IgD-negative memory B cell (primary cell): Measurements from ENCODE around the gene EGFL6. TPM values are rescaled to one million over a fixed set of nuclear protein-coding genes. Genes with fewer than 3 reads are reported as not detected.
"Not testable (repeated sequence)": the region's sequence is repeated elsewhere in the genome, so short reads cannot be mapped to it uniquely, and the experiment has no call there.

ENCODE experiments used
- H3K27ac Mint-ChIP-seq, 3 donors: one replicate each; pipeline ENCODE4 v1.8.0; 2020 to 2022; ENCODE audit warnings: mild to moderate bottlenecking in 3 of 3, mixed read lengths in 3 of 3, moderate library complexity in 1 of 3
- H3K27me3 Mint-ChIP-seq: one replicate; pipeline ENCODE4 v1.8.0; 2021; ENCODE audit warnings: mixed read lengths
- H3K36me3 Mint-ChIP-seq: one replicate; pipeline ENCODE4 v1.8.0; 2020; ENCODE audit warnings: mild to moderate bottlenecking, mixed read lengths
- H3K4me1 Mint-ChIP-seq, 3 donors: one replicate each; pipeline ENCODE4 v1.8.0; 2020 to 2022; ENCODE audit warnings: mixed read lengths in 3 of 3, mild to moderate bottlenecking in 1 of 3
- H3K4me3 Mint-ChIP-seq, 4 donors: one replicate each; pipeline ENCODE4 v1.8.0; 2020 to 2022; ENCODE audit warnings: mild to moderate bottlenecking in 4 of 4, mixed read lengths in 4 of 4, moderate library complexity in 3 of 4
- H3K9me3 Mint-ChIP-seq, 3 donors: one replicate each; pipeline ENCODE4 v1.8.0; 2020 to 2021; ENCODE audit warnings: mixed read lengths in 3 of 3, mild to moderate bottlenecking in 1 of 3
- polyA plus RNA-seq: library from polyadenylated mRNA; unstranded; fragments of 300-500 nt; fragmentation: Illumina TruSeq; gene quantifications from one replicate; pipeline ENCODE4 v1.2.3, GENCODE V29; 2021

EGFL6 gene
- polyA plus RNA-seq, 1 donor from 2014 or later = not detected

DNA sequence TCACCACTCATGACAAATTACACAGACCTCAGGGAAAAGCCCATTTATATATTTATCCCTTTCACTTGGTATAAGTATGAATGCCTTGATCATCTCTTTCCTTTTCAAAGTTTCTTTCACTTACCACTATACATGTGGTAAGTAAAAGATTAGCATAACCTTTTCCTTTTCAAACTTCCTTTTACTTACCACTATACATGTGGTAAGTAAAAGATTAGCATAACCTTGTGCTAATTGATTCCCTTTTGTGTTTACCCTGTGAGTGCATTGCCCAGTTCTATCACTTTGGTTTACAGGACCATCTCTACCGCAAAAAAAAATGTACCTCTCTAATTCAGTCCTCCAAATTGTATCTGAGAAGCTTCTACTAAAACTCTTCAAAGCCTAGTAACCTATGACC, 50.8 kb downstream of the EGFL6 start:
- Mint-ChIP-seq H3K4me3 (no peak overlapping the region), H3K36me3 (peaks cover 5% of the 10 kb centered on the region), H3K27me3 (peaks cover 19% of the 10 kb centered on the region), H3K27ac (no peak overlapping the region), H3K4me1 (peaks cover 0 to 1% (median 0%) of the 10 kb centered on the region in 3 donors), H3K9me3 (peaks cover 0 to 3% (median 2%) of the 10 kb centered on the region in 3 donors)

DNA sequence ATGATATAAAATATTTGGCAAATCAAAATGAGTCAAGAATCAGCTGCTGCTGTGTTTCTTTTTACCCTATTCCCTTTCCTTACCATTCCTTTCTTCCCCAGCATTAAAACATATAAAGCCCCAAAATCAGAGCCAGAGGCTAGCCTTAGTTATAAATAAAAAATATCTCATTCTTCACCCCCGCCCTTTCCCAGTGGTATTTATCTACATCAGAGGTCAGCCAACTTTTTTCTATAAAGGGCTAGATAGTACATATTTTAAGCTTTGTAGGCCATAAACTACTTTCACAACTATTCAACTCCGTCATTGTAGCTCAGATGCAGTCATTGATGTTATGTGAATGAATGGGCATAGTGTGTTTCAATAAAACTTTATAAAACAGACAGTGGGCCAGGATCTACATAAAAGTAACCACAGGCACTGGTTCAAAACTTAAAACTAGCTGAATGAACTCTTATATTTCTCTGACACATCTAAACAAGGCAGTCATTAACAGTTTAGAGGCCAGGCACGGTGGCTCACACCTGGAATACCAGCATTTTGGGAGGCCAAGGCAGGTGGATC, 53.1 kb downstream of the EGFL6 start:
- H3K4me3 Mint-ChIP-seq = no peak overlapping the region
- peaks cover 5% of the 10 kb centered on the region for H3K36me3 Mint-ChIP-seq
- H3K9me3 Mint-ChIP-seq = peaks cover 0 to 3% (median 2%) of the 10 kb centered on the region in 3 donors
- no peaks in the 10 kb centered on the region for H3K4me1 Mint-ChIP-seq
- peaks cover 22% of the 10 kb centered on the region for H3K27me3 Mint-ChIP-seq
- H3K27ac Mint-ChIP-seq = no peak overlapping the region

DNA sequence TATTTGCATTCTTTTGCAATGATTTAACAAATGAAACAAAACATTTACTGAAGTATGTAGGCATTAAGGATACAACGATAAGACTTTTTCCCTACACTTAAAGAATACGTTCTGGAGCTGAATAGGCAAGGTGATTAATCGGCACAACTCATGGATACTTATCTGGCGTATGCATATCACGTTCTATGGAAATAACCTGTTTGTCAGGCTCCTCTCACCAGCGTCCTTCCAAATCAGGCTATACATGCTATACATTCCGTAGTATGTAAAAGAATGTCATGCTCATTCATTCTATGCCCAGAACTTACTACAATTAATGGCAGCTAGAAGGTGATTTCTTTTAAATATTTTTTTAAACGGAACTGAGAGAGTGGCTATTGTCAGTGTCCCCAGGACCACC, 57.9 kb downstream of the EGFL6 start:
- peaks cover 12% of the 10 kb centered on the region for H3K27me3 Mint-ChIP-seq
- H3K9me3 Mint-ChIP-seq = peaks cover 0 to 3% (median 0%) of the 10 kb centered on the region in 3 donors
- H3K36me3 Mint-ChIP-seq = no peaks in the 10 kb centered on the region
- no peak overlapping the region for H3K27ac Mint-ChIP-seq
- no peak overlapping the region for H3K4me3 Mint-ChIP-seq
- no peaks in the 10 kb centered on the region for H3K4me1 Mint-ChIP-seq

DNA sequence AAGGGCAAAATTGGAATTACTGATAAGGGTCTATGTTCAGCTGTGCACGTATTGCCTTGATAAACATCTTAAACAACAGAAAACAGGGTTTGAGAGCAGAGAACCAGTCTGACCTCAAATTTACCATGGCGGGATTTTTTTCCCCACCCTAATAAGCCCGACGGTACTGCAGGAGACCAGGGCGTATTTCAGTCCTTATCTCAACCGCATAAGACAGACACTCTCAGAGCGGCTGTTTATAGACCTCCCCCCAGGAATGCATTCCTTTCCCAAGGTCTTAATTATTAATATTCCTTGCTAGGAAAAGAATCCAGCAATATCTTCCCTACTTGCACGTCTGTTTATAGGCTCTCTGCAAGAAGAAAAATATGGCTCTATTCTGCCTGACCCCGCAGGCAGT, 67.8 kb downstream of the EGFL6 start:
- peaks cover 14% of the 10 kb centered on the region for H3K27me3 Mint-ChIP-seq
- H3K4me3 Mint-ChIP-seq, H3K36me3 Mint-ChIP-seq, H3K4me1 Mint-ChIP-seq, H3K27ac Mint-ChIP-seq: not testable (repeated sequence)
- H3K9me3 Mint-ChIP-seq = peaks cover 3 to 19% (median 13%) of the 10 kb centered on the region in 3 donors

DNA sequence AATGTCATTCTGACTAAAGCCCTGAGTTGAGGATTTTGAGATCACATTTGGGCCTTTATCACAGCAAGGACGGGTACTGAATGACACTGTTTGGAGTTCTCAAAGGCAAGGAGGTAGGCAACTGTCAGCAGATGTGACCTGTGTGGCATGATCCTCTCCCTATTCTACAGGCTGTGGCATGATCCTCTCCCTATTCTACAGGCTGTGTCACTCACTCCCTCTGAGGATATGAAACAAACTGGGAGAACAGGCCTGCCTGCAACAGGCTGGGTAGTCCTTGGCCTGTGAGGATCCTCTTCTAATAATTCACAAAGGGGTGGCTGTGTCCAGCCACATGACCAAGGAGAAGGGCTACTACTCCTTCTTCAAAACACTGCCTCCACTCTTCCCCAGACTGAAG, 68.6 kb downstream of the EGFL6 start:
- peaks cover 4% of the 10 kb centered on the region for H3K36me3 Mint-ChIP-seq
- H3K9me3 Mint-ChIP-seq = peaks cover 3 to 19% (median 11%) of the 10 kb centered on the region in 3 donors
- H3K4me1 Mint-ChIP-seq = no peaks in the 10 kb centered on the region

DNA sequence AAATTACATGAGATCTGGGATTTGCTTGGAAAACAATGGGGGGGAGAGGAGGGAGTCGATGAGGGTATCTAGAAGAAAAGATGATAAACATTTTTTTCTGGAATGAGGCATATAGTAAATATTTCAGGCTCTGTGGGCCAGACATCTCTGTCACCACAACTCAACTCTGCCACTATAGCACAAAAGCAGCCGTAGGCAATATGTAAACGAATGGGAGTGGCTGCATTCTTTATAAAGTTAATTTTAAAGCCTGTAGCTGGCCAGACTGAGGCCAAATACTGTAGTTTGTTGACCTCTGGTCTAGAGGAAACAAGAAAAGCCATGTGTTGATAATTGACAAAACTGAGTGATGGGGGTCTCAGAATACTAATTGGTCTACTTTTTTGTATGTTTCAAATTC, 69.4 kb downstream of the EGFL6 start:
- H3K36me3 Mint-ChIP-seq = peaks cover 4% of the 10 kb centered on the region
- peaks cover 14% of the 10 kb centered on the region for H3K27me3 Mint-ChIP-seq
- H3K27ac Mint-ChIP-seq = no peak overlapping the region
- H3K9me3 Mint-ChIP-seq = peaks cover 3 to 19% (median 11%) of the 10 kb centered on the region in 3 donors
- H3K4me3 Mint-ChIP-seq = no peak overlapping the region
- no peaks in the 10 kb centered on the region for H3K4me1 Mint-ChIP-seq

More for the DNA sequence above, 68.6 kb downstream of the EGFL6 start:
- Mint-ChIP-seq H3K4me3 (no peak overlapping the region), H3K27me3 (peaks cover 14% of the 10 kb centered on the region), H3K27ac (no peak overlapping the region)

DNA sequence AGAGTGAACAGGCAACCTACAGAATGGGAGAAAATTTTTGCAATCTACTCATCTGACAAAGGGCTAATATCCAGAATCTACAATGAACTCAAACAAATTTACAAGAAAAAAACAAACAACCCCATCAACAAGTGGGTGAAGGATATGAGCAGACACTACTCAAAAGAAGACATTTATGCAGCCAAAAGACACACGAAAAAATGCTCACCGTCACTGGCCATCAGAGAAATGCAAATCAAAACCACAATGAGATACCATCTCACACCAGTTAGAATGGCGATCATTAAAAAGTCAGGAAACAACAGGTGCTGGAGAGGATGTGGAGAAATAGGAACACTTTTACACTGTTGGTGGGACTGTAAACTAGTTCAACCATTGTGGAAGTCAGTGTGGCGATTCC, 72.3 kb downstream of the EGFL6 start:
- not testable (repeated sequence) for H3K36me3 Mint-ChIP-seq, H3K4me1 Mint-ChIP-seq, H3K4me3 Mint-ChIP-seq, H3K27ac Mint-ChIP-seq
- Mint-ChIP-seq H3K9me3 (peaks cover 1 to 10% (median 8%) of the 10 kb centered on the region in 3 donors), H3K27me3 (peaks cover 15% of the 10 kb centered on the region)

DNA sequence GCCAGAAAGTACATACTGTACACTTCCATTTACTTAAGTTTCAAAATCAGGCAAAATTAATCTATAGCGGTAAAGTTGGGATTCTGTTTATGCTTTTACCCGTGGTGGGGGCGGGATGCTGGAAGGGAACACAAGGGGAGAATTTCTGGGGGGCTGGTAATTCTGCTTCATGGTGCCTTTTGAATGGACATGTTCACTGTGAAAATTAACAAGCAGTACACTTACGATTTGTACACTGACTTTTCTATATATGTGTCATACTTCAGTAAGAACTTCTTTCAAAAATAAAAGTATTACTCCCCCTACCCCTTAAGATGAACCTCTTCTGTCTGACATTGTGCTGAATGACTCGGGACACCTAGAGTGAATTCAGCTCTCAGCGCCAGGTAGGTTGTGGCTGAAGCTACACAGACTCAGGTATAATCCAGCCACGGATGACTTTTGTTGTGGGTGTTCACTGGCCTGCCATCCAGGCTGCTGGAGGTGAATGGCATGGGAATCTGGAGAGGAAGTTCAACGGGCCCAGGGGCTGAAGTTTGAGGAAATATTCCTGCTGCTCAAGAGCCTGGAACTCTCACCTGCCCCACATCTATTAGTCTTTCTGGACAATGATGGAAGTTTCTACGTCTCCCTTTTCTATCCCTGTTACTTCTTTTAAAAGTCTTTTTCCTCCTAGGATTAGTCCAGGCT, 76.2 kb downstream of the EGFL6 start:
- Mint-ChIP-seq H3K4me1 (no peaks in the 10 kb centered on the region), H3K27me3 (peaks cover 9% of the 10 kb centered on the region), H3K9me3 (peaks cover 0 to 4% (median 0%) of the 10 kb centered on the region in 3 donors), H3K4me3 (no peak overlapping the region), H3K27ac (no peak overlapping the region), H3K36me3 (no peaks in the 10 kb centered on the region)

DNA sequence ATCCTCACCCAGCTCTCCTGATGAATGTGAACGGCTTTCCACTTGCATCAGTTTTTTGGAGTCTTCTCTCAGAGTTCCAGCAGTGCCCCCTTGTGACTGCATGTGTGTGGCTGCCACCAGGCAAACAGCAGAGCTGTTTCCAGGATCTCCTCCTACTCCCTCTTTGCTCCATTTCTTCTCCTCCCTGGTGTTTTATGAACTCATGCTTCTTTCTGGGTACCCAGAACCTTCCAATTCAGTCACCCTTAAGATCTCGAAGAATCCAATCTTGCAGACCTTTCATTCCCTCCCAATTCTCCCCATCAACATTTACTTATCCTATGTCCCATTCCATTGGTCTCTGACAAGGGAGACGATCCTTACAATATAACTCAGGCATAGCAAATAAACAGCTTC, 76.8 kb downstream of the EGFL6 start:
- peaks cover 0 to 4% (median 0%) of the 10 kb centered on the region in 3 donors for H3K9me3 Mint-ChIP-seq

DNA sequence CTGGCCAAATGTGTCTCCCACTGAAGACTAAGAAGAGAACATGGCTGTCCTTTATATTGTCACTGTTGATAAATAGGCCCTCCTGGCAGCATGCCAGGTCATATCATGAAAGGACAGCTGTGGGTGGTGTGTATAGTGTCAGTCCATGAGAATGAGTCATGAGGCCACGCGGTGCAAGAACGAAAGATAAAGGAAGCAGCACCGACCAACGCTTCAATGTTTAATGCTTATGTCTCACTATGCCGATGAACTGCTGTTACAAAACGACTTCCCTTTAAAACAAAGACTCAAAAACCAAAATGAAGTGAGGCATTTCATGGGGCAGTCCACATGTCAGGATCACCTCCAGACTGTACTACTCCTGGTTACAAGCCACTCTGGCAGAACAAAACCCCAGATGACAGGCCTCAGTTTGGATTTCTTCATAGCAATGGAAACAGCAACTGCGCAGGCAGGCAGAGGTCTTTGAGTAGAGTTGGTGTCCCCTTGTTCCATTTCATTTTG, 78.4 kb downstream of the EGFL6 start:
- peaks cover 9% of the 10 kb centered on the region for H3K27me3 Mint-ChIP-seq
- H3K36me3 Mint-ChIP-seq = no peaks in the 10 kb centered on the region
- H3K4me1 Mint-ChIP-seq = peaks cover 7 to 9% (median 7%) of the 10 kb centered on the region in 3 donors
- no peak overlapping the region for H3K4me3 Mint-ChIP-seq
- no peak overlapping the region for H3K27ac Mint-ChIP-seq
- H3K9me3 Mint-ChIP-seq = peaks cover 0 to 4% (median 0%) of the 10 kb centered on the region in 3 donors

More for the DNA sequence above, 76.8 kb downstream of the EGFL6 start:
- H3K4me3 Mint-ChIP-seq = peak overlapping the region in 1 of 4 donors; percentile 18
- H3K36me3 Mint-ChIP-seq = no peaks in the 10 kb centered on the region
- no peak overlapping the region for H3K27ac Mint-ChIP-seq
- H3K27me3 Mint-ChIP-seq = peaks cover 9% of the 10 kb centered on the region
- peaks cover 0 to 2% (median 0%) of the 10 kb centered on the region in 3 donors for H3K4me1 Mint-ChIP-seq

DNA sequence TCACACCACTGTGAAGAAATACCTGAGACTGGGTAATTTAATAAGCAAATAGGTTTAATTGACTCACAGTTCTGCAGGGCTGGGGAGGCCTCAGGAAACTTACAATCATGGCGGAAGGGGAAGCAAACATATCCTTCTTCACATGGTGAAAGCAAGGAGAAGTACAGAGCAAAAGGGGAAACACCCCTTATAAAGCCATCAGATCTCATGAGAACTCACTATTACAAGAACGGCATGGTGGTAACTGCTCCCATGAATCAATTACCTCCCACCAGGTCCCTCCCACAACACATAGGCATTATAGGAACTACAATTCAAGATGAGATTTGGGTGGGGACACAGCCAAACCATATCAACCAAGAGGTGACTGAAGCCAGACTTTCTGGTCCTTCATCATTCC, 78.9 kb downstream of the EGFL6 start:
- H3K4me3 Mint-ChIP-seq, H3K9me3 Mint-ChIP-seq, H3K36me3 Mint-ChIP-seq, H3K27me3 Mint-ChIP-seq: not testable (repeated sequence)
- H3K4me1 Mint-ChIP-seq = peaks cover 8 to 10% (median 10%) of the 10 kb centered on the region in 3 donors
- peak overlapping the region in 1 of 3 donors; percentile 49 for H3K27ac Mint-ChIP-seq

DNA sequence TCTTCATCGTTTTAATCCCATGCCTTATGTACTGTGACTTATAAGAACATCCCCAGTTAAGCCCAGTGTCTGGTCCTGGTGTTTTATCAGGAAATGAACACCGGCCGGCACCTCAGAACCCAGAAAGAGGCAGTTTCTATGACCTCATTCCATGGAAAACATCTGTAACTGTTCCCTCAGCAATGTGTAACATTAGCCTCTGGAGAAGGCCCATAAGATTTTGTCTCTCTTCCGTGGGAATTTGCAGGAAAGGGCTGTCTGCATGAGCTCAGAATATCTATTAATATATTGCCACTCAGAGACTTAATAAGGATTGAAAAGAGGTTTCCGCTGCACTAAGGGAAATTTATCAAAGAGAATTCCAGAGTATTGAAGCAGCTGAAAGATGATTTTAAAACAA, 80.4 kb downstream of the EGFL6 start:
- H3K36me3 Mint-ChIP-seq = no peaks in the 10 kb centered on the region
- H3K4me1 Mint-ChIP-seq = peaks cover 10 to 15% (median 13%) of the 10 kb centered on the region in 3 donors
- H3K27ac Mint-ChIP-seq = no peak overlapping the region
- H3K9me3 Mint-ChIP-seq = peaks cover 0 to 4% (median 0%) of the 10 kb centered on the region in 3 donors
- peaks cover 9% of the 10 kb centered on the region for H3K27me3 Mint-ChIP-seq
- no peak overlapping the region for H3K4me3 Mint-ChIP-seq

DNA sequence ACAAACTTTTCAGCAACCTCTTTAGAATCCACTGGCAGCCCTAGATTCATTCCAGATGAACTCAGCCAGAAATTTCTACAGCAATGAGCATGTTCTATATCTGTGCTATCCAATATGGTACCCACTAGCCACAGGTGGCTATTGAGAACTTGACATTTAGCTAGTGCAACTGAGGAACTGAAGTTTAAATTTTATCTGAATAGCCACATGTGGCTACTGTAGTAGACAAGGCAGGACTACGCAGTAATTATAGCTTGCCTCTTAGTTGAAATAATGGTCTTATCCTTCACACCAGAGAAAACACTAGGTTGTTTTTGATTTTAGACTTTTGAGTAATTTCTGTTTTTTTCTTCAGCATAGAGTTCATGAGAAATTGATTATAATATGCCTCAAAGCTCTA, 80.9 kb downstream of the EGFL6 start:
- peaks cover 10 to 18% (median 13%) of the 10 kb centered on the region in 3 donors for H3K4me1 Mint-ChIP-seq
- H3K36me3 Mint-ChIP-seq = no peaks in the 10 kb centered on the region
- H3K27ac Mint-ChIP-seq = peak overlapping the region in 1 of 3 donors; percentile 46
- peaks cover 9% of the 10 kb centered on the region for H3K27me3 Mint-ChIP-seq
- peaks cover 0 to 4% (median 0%) of the 10 kb centered on the region in 3 donors for H3K9me3 Mint-ChIP-seq
- H3K4me3 Mint-ChIP-seq = peak overlapping the region in 1 of 4 donors; percentile 60

DNA sequence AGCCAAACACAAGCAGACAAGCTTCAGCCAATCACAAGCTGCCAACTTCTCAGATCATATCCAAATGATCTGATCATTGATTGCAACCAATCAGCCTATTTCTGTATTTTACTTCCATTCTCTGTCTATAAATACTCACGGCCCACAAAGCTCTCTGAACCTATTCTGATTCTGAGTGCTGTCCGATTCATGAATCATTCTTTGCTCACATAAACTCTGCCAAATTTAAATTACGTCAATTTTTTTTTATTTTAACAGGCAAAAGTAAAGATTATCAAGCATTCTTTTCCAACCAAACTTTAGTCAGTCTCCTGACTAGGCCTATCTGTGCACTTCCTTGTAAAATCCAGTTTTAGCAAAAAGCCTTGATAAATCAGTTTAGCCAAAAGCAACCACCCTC, 81.7 kb downstream of the EGFL6 start:
- Mint-ChIP-seq H3K27me3 (peaks cover 5% of the 10 kb centered on the region), H3K27ac (peak overlapping the region in 1 of 3 donors; percentile 46), H3K4me1 (peaks cover 10 to 18% (median 13%) of the 10 kb centered on the region in 3 donors), H3K9me3 (peaks cover 0 to 4% (median 0%) of the 10 kb centered on the region in 3 donors), H3K4me3 (peak overlapping the region in 2 of 4 donors; percentile 2 to 60), H3K36me3 (no peaks in the 10 kb centered on the region)

DNA sequence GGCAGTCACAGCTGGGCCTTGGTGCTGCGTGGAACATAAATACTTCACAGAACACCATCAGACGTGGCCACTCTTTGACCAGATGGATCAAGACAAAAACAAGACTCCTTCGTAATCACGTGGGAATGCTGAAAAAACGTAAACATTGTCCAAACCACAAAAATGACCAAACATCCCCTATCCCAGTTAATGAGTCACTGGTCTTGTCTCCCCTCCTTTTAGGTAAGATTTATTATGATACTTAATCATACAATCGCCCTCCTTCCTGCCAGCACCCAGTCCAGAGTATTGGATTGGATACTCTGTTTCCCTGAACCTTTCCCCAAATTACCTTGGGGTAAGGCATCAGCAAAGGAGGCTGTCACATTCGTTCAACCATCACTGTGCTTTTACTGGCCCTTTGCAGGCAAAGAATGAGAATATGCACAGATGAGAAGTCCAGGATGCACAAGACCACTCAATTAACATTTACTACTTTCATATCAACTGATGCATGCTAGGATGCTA, 82.9 kb downstream of the EGFL6 start:
- peak overlapping the region; percentile 97 to 99 (median 98) for H3K27ac Mint-ChIP-seq
- H3K36me3 Mint-ChIP-seq = no peaks in the 10 kb centered on the region
- peaks cover 0 to 4% (median 0%) of the 10 kb centered on the region in 3 donors for H3K9me3 Mint-ChIP-seq
- peak overlapping the region; percentile 94 to 99 (median 96) for H3K4me3 Mint-ChIP-seq
- H3K27me3 Mint-ChIP-seq = peaks cover 1% of the 10 kb centered on the region
- H3K4me1 Mint-ChIP-seq = peaks cover 10 to 18% (median 13%) of the 10 kb centered on the region in 3 donors
